OCI-LY7 (cell line): ENCODE measurements around the gene NFATC1.

Experiments
- EZH2phosphoT487 ChIP-seq: fragments of 200-600 bp; sonication (generic); IDR thresholded peaks from 2 replicates; pipeline ENCODE4 v1.6.1; 2018; ENCODE audit warnings: low read depth, borderline replicate concordance, mild to moderate bottlenecking, mixed run types, antibody characterized with exemption, low read length, moderate library complexity, mixed read lengths
- TF ChIP-seq, protein P1 (sequence below): fragments of 200-600 bp; sonication (generic); conservative IDR thresholded peaks from 2 replicates; pipeline ENCODE4 v1.5.1; 2014; ENCODE audit warnings: mild to moderate bottlenecking, antibody characterized with exemption, low read length, moderate library complexity, mixed read lengths

DNA sequence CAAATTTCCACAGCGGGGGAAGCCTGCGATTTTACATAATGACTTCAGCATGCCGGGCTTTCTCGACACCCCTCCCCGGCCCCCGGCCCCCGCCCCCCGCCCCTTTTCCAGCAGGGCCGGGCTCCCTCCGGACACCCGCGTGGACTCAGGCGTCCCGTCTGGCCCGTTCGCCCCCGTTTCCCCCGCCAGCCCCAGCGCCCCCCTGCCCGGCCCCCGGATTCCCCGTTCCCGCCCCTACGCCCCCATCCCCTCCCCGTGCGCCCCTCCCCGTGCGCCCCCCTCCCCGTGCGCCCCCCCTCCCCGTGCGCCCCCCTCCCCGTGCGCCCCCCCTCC, 456 bp upstream of the NFATC1 start:
- TF ChIP-seq, protein P1, sequence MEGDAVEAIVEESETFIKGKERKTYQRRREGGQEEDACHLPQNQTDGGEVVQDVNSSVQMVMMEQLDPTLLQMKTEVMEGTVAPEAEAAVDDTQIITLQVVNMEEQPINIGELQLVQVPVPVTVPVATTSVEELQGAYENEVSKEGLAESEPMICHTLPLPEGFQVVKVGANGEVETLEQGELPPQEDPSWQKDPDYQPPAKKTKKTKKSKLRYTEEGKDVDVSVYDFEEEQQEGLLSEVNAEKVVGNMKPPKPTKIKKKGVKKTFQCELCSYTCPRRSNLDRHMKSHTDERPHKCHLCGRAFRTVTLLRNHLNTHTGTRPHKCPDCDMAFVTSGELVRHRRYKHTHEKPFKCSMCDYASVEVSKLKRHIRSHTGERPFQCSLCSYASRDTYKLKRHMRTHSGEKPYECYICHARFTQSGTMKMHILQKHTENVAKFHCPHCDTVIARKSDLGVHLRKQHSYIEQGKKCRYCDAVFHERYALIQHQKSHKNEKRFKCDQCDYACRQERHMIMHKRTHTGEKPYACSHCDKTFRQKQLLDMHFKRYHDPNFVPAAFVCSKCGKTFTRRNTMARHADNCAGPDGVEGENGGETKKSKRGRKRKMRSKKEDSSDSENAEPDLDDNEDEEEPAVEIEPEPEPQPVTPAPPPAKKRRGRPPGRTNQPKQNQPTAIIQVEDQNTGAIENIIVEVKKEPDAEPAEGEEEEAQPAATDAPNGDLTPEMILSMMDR: no peak
- no peak for TF ChIP-seq EZH2phosphoT487
